Endothelial cell of umbilical vein (primary cell): ENCODE data around the gene GADD45A. TPM values are rescaled to one million over a fixed set of nuclear protein-coding genes. Genes with fewer than 3 reads are reported as not detected.

Source experiments
- BruUV-seq: library from RNA; stranded (reverse); fragments of 400-500 nt; replicated peaks from 2 replicates; lab custom pipeline; 2021; lab: Mats Ljungman, UMichigan
- CTCF ChIA-PET: fragments of 300-600, 350-600 bp; sonication (Branson Sonifier 250); formaldehyde crosslinking; loops from one replicate; lab custom pipeline; 2021; ENCODE audit warnings: antibody characterized with exemption, inconsistent platforms; lab: Charles Lee
- POLR2A ChIA-PET: fragments of 300-600, 350-600 bp; sonication (Branson Sonifier 250); formaldehyde crosslinking; loops from one replicate; lab custom pipeline; 2021; ENCODE audit warnings: antibody characterized with exemption, inconsistent platforms; lab: Charles Lee
- DNase-seq: peaks from one replicate; pipeline ENCODE4 v3.0.0-alpha.2; 2011; ENCODE audit warnings: low read depth, low spot score
- FAIRE-seq: peaks from 2 replicates; lab custom pipeline; 2011; peaks lifted over from hg19 to GRCh38; lab: Jason Lieb, UNC
- H2AFZ ChIP-seq: 2 replicates; pipeline ENCODE4 v1.6.0; 2012; ENCODE audit warnings: low read depth, low read length, control low read depth, inconsistent platforms
- H3K27ac ChIP-seq: 2 replicates; pipeline ENCODE4 v1.5.1; 2011; ENCODE audit warnings: low read depth, mild to moderate bottlenecking, control low read depth, low read length, moderate library complexity; ENCODE audit not compliant: insufficient read depth
- H3K27me3 ChIP-seq, 2 experiments: 2 replicates each; pipeline versions ENCODE4 v1.6.0 to v1.6.1; 2011; ENCODE audit warnings: low read length in 2 of 2, mixed read lengths in 1 of 2; ENCODE audit not compliant: control insufficient read depth in 2 of 2, insufficient read depth in 2 of 2
- H3K36me3 ChIP-seq, 2 experiments: 2 replicates in 1 of 2; 3 replicates in 1 of 2; pipeline ENCODE4 v1.5.1; 2011; ENCODE audit warnings: low read length in 2 of 2, mild to moderate bottlenecking in 1 of 2, moderate library complexity in 1 of 2; ENCODE audit not compliant: control insufficient read depth in 2 of 2, insufficient read depth in 2 of 2; ENCODE audit errors: extremely low read depth in 1 of 2
- H3K4me1 ChIP-seq: 3 replicates; pipeline ENCODE4 v1.5.1; 2011; ENCODE audit warnings: mild to moderate bottlenecking, low read length; ENCODE audit not compliant: control insufficient read depth, insufficient read depth; ENCODE audit errors: extremely low read depth
- H3K4me2 ChIP-seq: 2 replicates; pipeline ENCODE4 v1.6.1; 2011; ENCODE audit warnings: low read length, control low read depth, mixed read lengths; ENCODE audit not compliant: insufficient read depth
- H3K4me3 ChIP-seq, 3 experiments: fragments of 200-600 bp in 1 of 3; sonication (generic), shearing (Covaris generic) in 1 of 3; replicated peaks in 1 of 3; 2 replicates each; pipeline ENCODE4 v1.5.1; 2011 to 2016; ENCODE audit warnings: control low read depth in 3 of 3, low read length in 3 of 3, mild to moderate bottlenecking in 2 of 3, inconsistent platforms in 1 of 3, low read depth in 1 of 3, moderate library complexity in 1 of 3; ENCODE audit not compliant: insufficient read depth in 1 of 3
- H3K79me2 ChIP-seq: 2 replicates; pipeline ENCODE4 v1.6.0; 2012; ENCODE audit warnings: low read length, inconsistent platforms; ENCODE audit not compliant: control insufficient read depth, insufficient read depth
- H3K9ac ChIP-seq: replicated peaks from 2 replicates; pipeline ENCODE3; 2011; ENCODE audit warnings: low read length, control low read depth; ENCODE audit not compliant: insufficient read depth; ENCODE audit errors: extremely low read depth
- H3K9me1 ChIP-seq: replicated peaks from 3 replicates; pipeline ENCODE4 v1.6.0; 2011; ENCODE audit warnings: mild to moderate bottlenecking, low read length; ENCODE audit not compliant: control insufficient read depth, insufficient read depth; ENCODE audit errors: extremely low read depth
- H3K9me3 ChIP-seq: replicated peaks from 2 replicates; pipeline ENCODE4 v1.5.1; 2012; ENCODE audit warnings: low read length, inconsistent platforms; ENCODE audit not compliant: control insufficient read depth, insufficient read depth
- H4K20me1 ChIP-seq: replicated peaks from 2 replicates; pipeline ENCODE3; 2011; ENCODE audit warnings: mild to moderate bottlenecking, low read length; ENCODE audit not compliant: control insufficient read depth, insufficient read depth; ENCODE audit errors: extremely low read depth
- CTCF ChIP-seq, 2 donors: IDR thresholded peaks; 1 replicate in 1 of 2; 2 replicates in 1 of 2; pipeline ENCODE4 v1.5.1; 2011; ENCODE audit warnings: low read length in 2 of 2, mild to moderate bottlenecking in 2 of 2, moderate library complexity in 2 of 2, control low read depth in 1 of 2, inconsistent platforms in 1 of 2, low read depth in 1 of 2; ENCODE audit not compliant: insufficient read depth in 1 of 2; ENCODE audit errors: extremely low read depth in 1 of 2
- EZH2 ChIP-seq: IDR thresholded peaks from 2 replicates; pipeline ENCODE4 v1.6.1; 2012; ENCODE audit warnings: borderline replicate concordance, low read depth, mild to moderate bottlenecking, moderate library complexity, low read length, inconsistent platforms; ENCODE audit not compliant: severe bottlenecking
- FOS ChIP-seq: IDR thresholded peaks from 2 replicates; pipeline ENCODE4 v1.6.1; 2011; ENCODE audit warnings: mild to moderate bottlenecking, low read length, moderate library complexity, borderline replicate concordance; ENCODE audit not compliant: insufficient read depth
- GATA2 ChIP-seq: IDR thresholded peaks from 2 replicates; pipeline ENCODE4 v1.7.0; 2011; ENCODE audit warnings: low read depth, mild to moderate bottlenecking, moderate library complexity, mixed read lengths, low read length; ENCODE audit not compliant: insufficient read length, insufficient read depth
- JUN ChIP-seq: IDR thresholded peaks from 2 replicates; pipeline ENCODE4 v1.6.1; 2011; ENCODE audit warnings: borderline replicate concordance, low read depth; ENCODE audit not compliant: insufficient read length, insufficient read depth
- MAX ChIP-seq: IDR thresholded peaks from 2 replicates; pipeline ENCODE4 v1.6.1; 2011; ENCODE audit not compliant: insufficient read depth, insufficient read length
- MYC ChIP-seq: IDR thresholded peaks from one replicate; pipeline ENCODE4 v1.6.1; 2011; ENCODE audit warnings: mild to moderate bottlenecking, low read depth, low read length
- POLR2A ChIP-seq: IDR thresholded peaks from 2 replicates; pipeline ENCODE4 v1.6.1; 2012; ENCODE audit warnings: low read depth, mild to moderate bottlenecking, control low read depth, low read length
- POLR2AphosphoS5 ChIP-seq: IDR thresholded peaks from 2 replicates; pipeline ENCODE4 v1.6.1; 2012; ENCODE audit warnings: low read depth, mild to moderate bottlenecking, control low read depth, low read length, moderate library complexity; ENCODE audit not compliant: insufficient read depth
- dilution Hi-C: fragments of 300-500 bp; cut with MboI; formaldehyde crosslinking; loops from one replicate; pipeline ENCODE4 v1.15.0; 2019; ENCODE audit warnings: low sequenced_read_pairs; ENCODE audit not compliant: extremely low pct_ligation_motif_present
- intact Hi-C: fragments of 100-400 bp; cut with micrococcal nuclease; formaldehyde crosslinking; loops from one replicate; pipeline ENCODE4 v1.10.0; 2022
- polyA plus RNA-seq, 4 experiments: library from polyadenylated mRNA; depleted of rRNA in 3 of 4; stranded (reverse) in 3 of 4; unstranded in 1 of 4; fragments of >200 nt; gene quantifications; 2 replicates each; pipeline versions ENCODE4 v1.2.1 to v1.2.3, GENCODE V29; 2011 to 2012; ENCODE audit warnings: missing spikeins in 1 of 4
- total RNA-seq: library from RNA; stranded (reverse); gene quantifications from 2 replicates; pipeline ENCODE4 v1.2.3, GENCODE V29; 2021

Gene GADD45A
- total and polyA plus RNA-seq, 2 donors (not counting 3 experiments of a cell fraction or from before 2014, with no cell fraction given) = 77.4 to 87.6 TPM

GRCh38 chr1:67659229-67659628, 25.8 kb upstream of the GADD45A start:
- TF ChIP-seq JUN = no peak
- TF ChIP-seq MYC = no peak
- no peak for TF ChIP-seq GATA2
- no peak for TF ChIP-seq POLR2AphosphoS5
- TF ChIP-seq CTCF (IDR thresholded peaks at IDR 0.05; ENCODE audit: extremely low read depth in 1 of 2, insufficient read depth in 1 of 2, low read depth in 1 of 2, low read length in 2 of 2) = no peak
- Histone ChIP-seq H3K9me1 (no peaks in the 10 kb centered on the region), H2AFZ (no peak overlapping the region), H3K4me1 (peaks cover 9% of the 10 kb centered on the region), H3K27ac (no peak overlapping the region), H3K79me2 (no peaks in the 10 kb centered on the region), H4K20me1 (no peaks in the 10 kb centered on the region), H3K9ac (no peak overlapping the region), H3K9me3 (no peaks in the 10 kb centered on the region), H3K36me3 (no peaks in the 10 kb centered on the region), H3K4me3 (no peak overlapping the region), H3K27me3 (no peaks in the 10 kb centered on the region), H3K4me2 (no peak overlapping the region)
- dilution Hi-C loops (no loop called here), intact Hi-C loops (no loop called here)
- no peak for FAIRE-seq
- CTCF ChIA-PET = interaction anchor here (0.6 kb wide), 1 partner anchor 14 kb away, joined by 3 read pairs; no protein-coding TSS in a partner anchor
- no TSS peak for BruUV-seq
- DNase-seq = no peak
- POLR2A ChIA-PET = no interaction called here

- BruUV-seq = no TSS peak
- intact Hi-C loops (no loop called here), dilution Hi-C loops (no loop called here)
- Histone ChIP-seq H3K4me3 (no peak overlapping the region), H3K79me2 (no peaks in the 10 kb centered on the region), H3K27ac (no peak overlapping the region), H3K9ac (no peak overlapping the region), H3K27me3 (no peaks in the 10 kb centered on the region), H3K9me1 (no peaks in the 10 kb centered on the region), H3K9me3 (no peaks in the 10 kb centered on the region), H3K36me3 (no peaks in the 10 kb centered on the region), H4K20me1 (no peaks in the 10 kb centered on the region), H2AFZ (no peak overlapping the region), H3K4me1 (peaks cover 12% of the 10 kb centered on the region), H3K4me2 (no peak overlapping the region)
- TF ChIP-seq POLR2AphosphoS5 (no peak), CTCF (IDR thresholded peaks at IDR 0.05; ENCODE audit: extremely low read depth in 1 of 2, insufficient read depth in 1 of 2, low read depth in 1 of 2, low read length in 2 of 2) (no peak), EZH2 (no peak), MAX (no peak), MYC (no peak), JUN (no peak), FOS (no peak), GATA2 (no peak), POLR2A (no peak)
- ChIA-PET POLR2A (no interaction called here), CTCF (interaction anchor here (1.1 kb wide), 1 partner anchor 97 kb away, joined by 5 read pairs; no protein-coding TSS in a partner anchor)
- DNase-seq = no peak
- no peak for FAIRE-seq
These were observed 22.1 kb upstream of the GADD45A start for GRCh38 chr1:67662884-67663283.
